ENCODE data around the gene KIF15.

GRCh38 chr3:44795197-44795596 lies 33.6 kb downstream of the KIF15 start:
- no peak for TF ChIP-seq CTCF (IDR thresholded peaks at IDR 0.05)
- TF ChIP-seq EP300 (IDR thresholded peaks at IDR 0.05): no peak
- no peak for TF ChIP-seq POLR2AphosphoS5 (IDR thresholded peaks at IDR 0.05)

All from suprapubic skin (tissue), 4 donors.